ENCODE data around the gene NRL. TPM values are rescaled to one million over a fixed set of nuclear protein-coding genes. Genes with fewer than 3 reads are reported as not detected.

The NRL gene
- total RNA-seq, 2 donors from 2014 or later: 1.8 to 2.2 TPM

DNA sequence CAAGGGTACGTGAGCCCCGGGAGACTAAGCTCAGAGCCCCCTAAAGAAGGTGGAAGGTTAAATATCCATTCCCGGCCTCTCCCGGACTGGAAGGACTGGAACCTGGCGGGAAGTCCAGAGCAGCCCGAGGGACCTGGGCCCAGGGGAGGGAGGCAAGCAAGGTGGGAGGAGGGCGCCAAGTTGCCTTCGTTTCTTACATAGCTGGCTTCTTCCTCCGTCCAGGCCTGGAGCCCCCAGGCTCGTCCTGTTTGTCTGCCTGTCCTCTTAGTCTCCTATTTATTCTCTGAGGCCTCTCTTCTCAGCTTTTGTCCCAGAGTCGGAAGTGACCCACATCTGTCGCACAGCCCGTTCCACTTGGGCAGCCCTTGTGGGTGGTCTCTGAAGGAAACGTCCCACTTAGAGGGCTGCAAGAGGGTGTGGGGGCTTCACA lies 19.9 kb downstream of the NRL start:
- no peak for ATAC-seq
- Mint-ChIP-seq H3K4me1 (ENCODE audit: low read depth in 2 of 2) (peaks cover 31 to 33% of the 10 kb centered on the region in 2 donors), H3K27me3 (no peaks in the 10 kb centered on the region), H3K9me3 (no peaks in the 10 kb centered on the region), H3K4me3 (peak overlapping the region; percentile 93), H3K27ac (peak overlapping the region; percentile 94 to 96), H3K36me3 (no peaks in the 10 kb centered on the region)
- no peak for DNase-seq (ENCODE audit: low spot score)

- H3K36me3 Mint-ChIP-seq: no peaks in the 10 kb centered on the region
- peak within 1 kb of the TSS; percentile 93 for H3K4me3 Mint-ChIP-seq
- DNase-seq (ENCODE audit: low spot score) (peak; percentile 90), ATAC-seq (peak; percentile 86 to 91)
- H3K9me3 Mint-ChIP-seq: no peaks in the 10 kb centered on the region
- H3K27me3 Mint-ChIP-seq: no peaks in the 10 kb centered on the region
- H3K4me1 Mint-ChIP-seq (ENCODE audit: low read depth in 2 of 2): peaks cover 31 to 37% of the 10 kb centered on the region in 2 donors
- H3K27ac Mint-ChIP-seq: peak within 1 kb of the TSS; percentile 94 to 96
Observed at GRCh38 chr14:24093901-24094840, 20.6 kb downstream of the NRL start, which contains the start of gene PCK2. Gene PCK2, plus strand, starts transcription at chr14:24094311. Its CDS starts 95 bp downstream, at chr14:24094406.

DNA sequence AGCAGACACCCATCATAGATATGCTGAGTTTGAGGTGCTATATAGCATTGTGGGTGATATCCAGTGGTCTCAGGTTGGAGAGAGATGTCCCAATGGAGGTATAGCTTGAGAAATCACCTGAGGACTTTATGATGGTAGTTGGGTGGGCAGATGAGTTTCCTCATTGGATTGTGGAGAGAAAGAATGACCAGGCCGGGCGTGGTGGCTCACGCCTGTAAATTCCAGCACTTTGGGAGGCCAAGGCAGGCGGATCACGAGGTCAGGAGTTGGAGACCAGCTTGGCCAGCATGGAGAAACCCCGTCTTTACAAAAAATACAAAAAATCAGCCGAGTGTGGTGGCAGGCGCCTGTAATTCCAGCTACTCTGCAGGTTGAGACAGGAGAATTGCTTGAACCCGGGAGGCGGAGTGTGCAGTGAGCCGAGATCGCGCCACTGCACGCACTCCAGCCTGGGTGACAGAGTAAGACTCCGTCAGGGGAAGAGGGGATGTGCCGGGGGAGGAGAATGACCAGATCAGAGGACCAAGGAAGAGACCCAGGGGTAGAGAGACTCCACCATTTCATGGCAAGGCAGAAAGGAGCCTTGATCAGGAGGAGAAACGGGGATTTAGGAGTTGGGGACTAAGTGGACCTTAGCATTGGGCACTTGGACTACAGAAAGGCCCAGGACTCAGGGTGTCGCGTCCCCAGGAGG lies 21.4 kb downstream of the NRL start:
- Mint-ChIP-seq H3K27ac (peak overlapping the region; percentile 82 to 96), H3K4me1 (ENCODE audit: low read depth in 2 of 2) (peaks cover 31 to 37% of the 10 kb centered on the region in 2 donors), H3K36me3 (no peaks in the 10 kb centered on the region), H3K4me3 (peak overlapping the region; percentile 93), H3K27me3 (no peaks in the 10 kb centered on the region), H3K9me3 (no peaks in the 10 kb centered on the region)
- DNase-seq (ENCODE audit: low spot score) (no peak), ATAC-seq (no peak)

DNA sequence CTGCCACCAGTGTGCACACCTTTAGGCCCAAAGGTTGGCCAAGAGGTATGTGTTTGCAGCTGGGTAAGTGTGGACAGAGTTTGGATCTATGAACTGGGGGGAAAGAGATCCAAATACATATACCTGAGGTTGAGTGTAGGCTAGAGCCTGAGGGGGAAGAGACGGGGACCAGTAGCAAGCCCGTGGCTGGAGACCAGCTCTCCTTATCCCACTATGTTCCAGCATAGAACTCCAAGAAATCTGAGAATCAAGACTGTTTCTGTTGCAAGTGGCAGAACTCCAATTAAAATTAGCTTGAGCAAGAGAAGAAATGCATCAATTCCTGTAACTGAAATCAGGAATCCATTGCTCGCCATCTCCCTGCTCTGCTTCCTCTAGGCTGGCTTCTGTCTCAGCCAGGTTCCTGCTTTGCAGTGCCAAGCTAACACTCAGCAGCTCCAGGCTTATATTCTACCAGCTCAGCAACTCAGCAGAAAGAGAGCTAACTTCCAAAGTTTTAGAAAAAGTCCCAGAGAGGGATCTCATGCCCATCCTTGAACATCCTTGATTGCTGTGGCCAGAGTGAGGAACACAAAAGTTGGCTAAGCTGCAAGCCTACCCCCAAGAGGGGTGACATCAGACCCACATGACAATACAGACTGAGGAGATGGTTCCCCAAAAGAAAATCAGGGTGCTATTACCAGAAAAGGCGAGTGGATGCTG lies 22.1 kb downstream of the NRL start:
- Mint-ChIP-seq H3K4me1 (ENCODE audit: low read depth in 2 of 2) (peaks cover 31 to 37% of the 10 kb centered on the region in 2 donors), H3K9me3 (no peaks in the 10 kb centered on the region), H3K36me3 (no peaks in the 10 kb centered on the region)

GRCh38 chr14:24092110-24092504 lies 22.6 kb downstream of the NRL start:
- H3K36me3 Mint-ChIP-seq: no peaks in the 10 kb centered on the region
- H3K4me1 Mint-ChIP-seq (ENCODE audit: low read depth in 2 of 2): peaks cover 31 to 37% of the 10 kb centered on the region in 2 donors
- ATAC-seq: no peak
- peak overlapping the region; percentile 93 for H3K4me3 Mint-ChIP-seq
- no peaks in the 10 kb centered on the region for H3K9me3 Mint-ChIP-seq
- H3K27ac Mint-ChIP-seq: peak overlapping the region; percentile 5 to 82
- DNase-seq (ENCODE audit: low spot score): no peak
- no peaks in the 10 kb centered on the region for H3K27me3 Mint-ChIP-seq

More for the DNA sequence above, 22.1 kb downstream of the NRL start:
- DNase-seq (ENCODE audit: low spot score) (no peak), ATAC-seq (no peak)
- peak overlapping the region; percentile 93 for H3K4me3 Mint-ChIP-seq
- no peaks in the 10 kb centered on the region for H3K27me3 Mint-ChIP-seq
- H3K27ac Mint-ChIP-seq: peak overlapping the region; percentile 82 to 96

DNA sequence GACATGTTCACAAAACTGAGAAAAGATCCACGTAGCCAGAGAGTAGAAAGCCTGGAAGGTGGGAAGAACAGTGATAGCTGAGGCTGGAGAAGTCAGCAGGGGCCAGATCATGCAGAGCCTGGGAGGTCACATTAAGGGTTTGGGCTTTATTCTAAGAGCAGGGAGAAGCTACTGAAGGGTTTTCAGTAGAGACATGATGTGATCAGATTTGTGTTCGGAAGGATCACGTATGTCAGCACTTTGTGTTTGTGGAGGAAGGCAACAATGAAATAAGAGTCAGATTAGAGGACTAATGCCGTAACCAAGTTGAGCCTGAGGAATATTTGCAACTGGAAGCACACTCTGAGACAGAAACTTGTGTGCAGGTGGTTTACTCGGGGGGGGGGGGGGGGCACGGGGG lies 24.9 kb downstream of the NRL start:
- no peak for DNase-seq (ENCODE audit: low spot score)
- Mint-ChIP-seq H3K4me1 (ENCODE audit: low read depth in 2 of 2) (peaks cover 16 to 21% of the 10 kb centered on the region in 2 donors), H3K27ac (no peak overlapping the region), H3K27me3 (no peaks in the 10 kb centered on the region), H3K4me3 (no peak overlapping the region), H3K9me3 (no peaks in the 10 kb centered on the region), H3K36me3 (no peaks in the 10 kb centered on the region)
- ATAC-seq: no peak

- peaks cover 5 to 10% of the 10 kb centered on the region in 2 donors for H3K4me1 Mint-ChIP-seq (ENCODE audit: low read depth in 2 of 2)
- no peak for ATAC-seq
Observed at GRCh38 chr14:24088095-24088494, 26.7 kb downstream of the NRL start.

GRCh38 chr14:24087004-24087403 lies 27.7 kb downstream of the NRL start:
- Mint-ChIP-seq H3K4me3 (no peak overlapping the region), H3K27me3 (peaks cover 0 to 2% of the 10 kb centered on the region in 2 donors), H3K4me1 (ENCODE audit: low read depth in 2 of 2) (peaks cover 7 to 10% of the 10 kb centered on the region in 2 donors), H3K27ac (no peak overlapping the region), H3K36me3 (no peaks in the 10 kb centered on the region), H3K9me3 (no peaks in the 10 kb centered on the region)
- no peak for ATAC-seq
- no peak for DNase-seq (ENCODE audit: low spot score)

More at GRCh38 chr14:24088095-24088494, 26.7 kb downstream of the NRL start:
- Mint-ChIP-seq H3K27ac (no peak overlapping the region), H3K27me3 (no peaks in the 10 kb centered on the region), H3K9me3 (no peaks in the 10 kb centered on the region), H3K36me3 (no peaks in the 10 kb centered on the region), H3K4me3 (no peak overlapping the region)
- no peak for DNase-seq (ENCODE audit: low spot score)

DNA sequence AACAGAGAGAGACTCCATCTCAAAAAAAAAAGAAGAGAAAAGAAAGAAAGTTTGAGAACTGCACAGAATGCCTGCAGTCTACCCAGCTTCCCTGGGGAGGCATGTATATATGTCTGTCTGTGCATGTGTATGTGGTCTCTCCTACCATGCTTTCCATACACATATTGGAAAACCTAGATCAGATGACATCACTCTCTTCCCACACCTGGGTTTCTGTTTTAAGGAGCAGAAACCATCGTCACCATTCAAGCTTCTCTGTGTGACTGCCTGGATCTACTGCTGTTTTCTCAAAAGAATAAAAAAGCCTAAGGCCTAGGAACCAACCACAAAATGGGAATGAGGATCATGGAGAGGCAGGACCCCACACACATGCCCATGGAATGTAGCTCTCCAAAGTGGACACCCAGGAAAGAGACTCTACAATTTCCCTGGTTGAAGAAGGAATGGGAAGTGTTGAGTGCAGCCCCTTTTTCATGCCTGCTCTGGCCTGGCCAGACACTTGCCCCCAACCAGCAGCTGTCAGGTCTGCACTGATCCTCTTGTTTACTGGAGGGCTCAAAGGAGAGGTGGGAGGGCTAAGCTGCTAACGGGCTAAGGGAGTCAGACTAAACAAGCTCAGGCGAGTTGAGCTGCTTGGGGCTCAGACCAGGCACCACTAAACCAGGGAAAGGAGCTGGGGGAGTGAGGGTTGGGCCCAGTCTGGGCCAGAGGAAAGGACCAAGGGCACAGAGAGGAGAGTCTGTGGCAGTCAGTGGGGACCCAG lies 28.4 kb downstream of the NRL start:
- no peaks in the 10 kb centered on the region for H3K36me3 Mint-ChIP-seq
- peaks cover 10 to 12% of the 10 kb centered on the region in 2 donors for H3K4me1 Mint-ChIP-seq (ENCODE audit: low read depth in 2 of 2)
- ATAC-seq: no peak
- H3K27me3 Mint-ChIP-seq: peaks cover 0 to 3% of the 10 kb centered on the region in 2 donors
- DNase-seq (ENCODE audit: low spot score): no peak
- no peak overlapping the region for H3K4me3 Mint-ChIP-seq
- H3K27ac Mint-ChIP-seq: no peak overlapping the region
- H3K9me3 Mint-ChIP-seq: no peaks in the 10 kb centered on the region

GRCh38 chr14:24085215-24085614 lies 29.5 kb downstream of the NRL start:
- H3K27ac Mint-ChIP-seq: no peak overlapping the region
- no peak for ATAC-seq
- H3K4me1 Mint-ChIP-seq (ENCODE audit: low read depth in 2 of 2): peaks cover 7 to 15% of the 10 kb centered on the region in 2 donors
- no peaks in the 10 kb centered on the region for H3K9me3 Mint-ChIP-seq
- no peak for DNase-seq (ENCODE audit: low spot score)
- H3K36me3 Mint-ChIP-seq: no peaks in the 10 kb centered on the region
- no peak overlapping the region for H3K4me3 Mint-ChIP-seq
- peaks cover 0 to 3% of the 10 kb centered on the region in 2 donors for H3K27me3 Mint-ChIP-seq

GRCh38 chr14:24084440-24084839 lies 30.3 kb downstream of the NRL start:
- peaks cover 7 to 15% of the 10 kb centered on the region in 2 donors for H3K4me1 Mint-ChIP-seq (ENCODE audit: low read depth in 2 of 2)
- no peak overlapping the region for H3K27ac Mint-ChIP-seq
- H3K9me3 Mint-ChIP-seq: no peaks in the 10 kb centered on the region
- H3K27me3 Mint-ChIP-seq: peaks cover 0 to 6% of the 10 kb centered on the region in 2 donors
- no peak for DNase-seq (ENCODE audit: low spot score)
- ATAC-seq: no peak
- H3K4me3 Mint-ChIP-seq: no peak overlapping the region
- no peaks in the 10 kb centered on the region for H3K36me3 Mint-ChIP-seq

GRCh38 chr14:24083462-24083861 lies 31.3 kb downstream of the NRL start:
- Mint-ChIP-seq H3K4me3 (no peak overlapping the region), H3K9me3 (no peaks in the 10 kb centered on the region), H3K36me3 (no peaks in the 10 kb centered on the region), H3K27ac (no peak overlapping the region), H3K27me3 (peaks cover 0 to 10% of the 10 kb centered on the region in 2 donors), H3K4me1 (ENCODE audit: low read depth in 2 of 2) (peaks cover 7 to 14% of the 10 kb centered on the region in 2 donors)
- DNase-seq (ENCODE audit: low spot score) (no peak), ATAC-seq (no peak)

Measured in natural killer cell treated with Interleukin-12 subunit alpha and Interleukin-12 subunit beta and Interleukin-15 and Interleukin-18, amount 100 ng/mL, for 72 hours (primary cell).